Thyroid gland (tissue), 4 donors: ENCODE results near the gene CIDEA. TPM values are rescaled to one million over a fixed set of nuclear protein-coding genes. Genes with fewer than 3 reads are reported as not detected.
"Not testable (repeated sequence)": the region's sequence is repeated elsewhere in the genome, so short reads cannot be mapped to it uniquely, and the experiment has no call there.

Experiments
- DNase-seq, 2 donors: peaks; one replicate each; pipeline ENCODE4 v3.0.0-alpha.2; 2019
- H3K27ac ChIP-seq, 3 donors: fragments of 200-600 bp; sonication (generic); 1 replicate in 2 of 3; 2 replicates in 1 of 3; pipeline ENCODE4 v1.5.1; 2016 to 2019; ENCODE audit warnings: mild to moderate bottlenecking in 1 of 3, moderate library complexity in 1 of 3
- H3K27me3 ChIP-seq: fragments of 200-600 bp; sonication (generic); one replicate; pipeline ENCODE4 v1.5.1; 2019
- H3K36me3 ChIP-seq, 2 donors: fragments of 200-600 bp; sonication (generic); one replicate each; pipeline ENCODE4 v1.5.1; 2016 to 2019
- H3K4me1 ChIP-seq, 2 donors: fragments of 200-600 bp; sonication (generic); one replicate each; pipeline ENCODE4 v1.5.1; 2017 to 2019
- H3K4me3 ChIP-seq, 3 donors: fragments of 200-600 bp; sonication (generic); replicated peaks in 1 of 3; 1 replicate in 2 of 3; 2 replicates in 1 of 3; pipeline ENCODE4 v1.5.1; 2016; ENCODE audit warnings: mild to moderate bottlenecking in 1 of 3
- H3K9me3 ChIP-seq: fragments of 200-600 bp; sonication (generic); one replicate; pipeline ENCODE4 v1.5.1; 2017
- POLR2A ChIP-seq, 2 donors: fragments of 450-650 bp; IDR thresholded peaks; one replicate each; pipeline ENCODE4 v1.6.1; 2017; ENCODE audit warnings: antibody characterized with exemption in 2 of 2, mild to moderate bottlenecking in 2 of 2, moderate library complexity in 1 of 2
- WGBS, 2 donors: methylation state at CpG; one replicate each; pipeline ENCODE4 v1.1.5; 2017; 5-methylcytosine and 5-hydroxymethylcytosine counted together
- intact Hi-C: fragments of 100-400 bp; cut with DNase I; formaldehyde crosslinking; loops from one replicate; pipeline ENCODE4 v1.15.1; 2023
- total RNA-seq, 4 donors: library from RNA; depleted of rRNA; stranded (reverse); fragments of >200 nt; gene quantifications; one replicate each; pipeline ENCODE4 v1.2.3, GENCODE V29; 2016
- TF ChIP-seq, protein P1 (sequence below), 6 experiments: fragments of 200-600 bp in 3 of 6; fragments of 450-650 bp in 3 of 6; sonication (generic) in 3 of 6; IDR thresholded peaks; one replicate each; pipeline ENCODE4 v1.5.1; 2016 to 2019; ENCODE audit warnings: antibody characterized with exemption in 6 of 6, mild to moderate bottlenecking in 2 of 6, inconsistent platforms in 1 of 6, moderate library complexity in 1 of 6

CIDEA gene, protein sequence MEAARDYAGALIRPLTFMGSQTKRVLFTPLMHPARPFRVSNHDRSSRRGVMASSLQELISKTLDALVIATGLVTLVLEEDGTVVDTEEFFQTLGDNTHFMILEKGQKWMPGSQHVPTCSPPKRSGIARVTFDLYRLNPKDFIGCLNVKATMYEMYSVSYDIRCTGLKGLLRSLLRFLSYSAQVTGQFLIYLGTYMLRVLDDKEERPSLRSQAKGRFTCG
- total RNA-seq = under 1 TPM in 1 of 4 donors, not detected in 3; 0.67 TPM

DNA sequence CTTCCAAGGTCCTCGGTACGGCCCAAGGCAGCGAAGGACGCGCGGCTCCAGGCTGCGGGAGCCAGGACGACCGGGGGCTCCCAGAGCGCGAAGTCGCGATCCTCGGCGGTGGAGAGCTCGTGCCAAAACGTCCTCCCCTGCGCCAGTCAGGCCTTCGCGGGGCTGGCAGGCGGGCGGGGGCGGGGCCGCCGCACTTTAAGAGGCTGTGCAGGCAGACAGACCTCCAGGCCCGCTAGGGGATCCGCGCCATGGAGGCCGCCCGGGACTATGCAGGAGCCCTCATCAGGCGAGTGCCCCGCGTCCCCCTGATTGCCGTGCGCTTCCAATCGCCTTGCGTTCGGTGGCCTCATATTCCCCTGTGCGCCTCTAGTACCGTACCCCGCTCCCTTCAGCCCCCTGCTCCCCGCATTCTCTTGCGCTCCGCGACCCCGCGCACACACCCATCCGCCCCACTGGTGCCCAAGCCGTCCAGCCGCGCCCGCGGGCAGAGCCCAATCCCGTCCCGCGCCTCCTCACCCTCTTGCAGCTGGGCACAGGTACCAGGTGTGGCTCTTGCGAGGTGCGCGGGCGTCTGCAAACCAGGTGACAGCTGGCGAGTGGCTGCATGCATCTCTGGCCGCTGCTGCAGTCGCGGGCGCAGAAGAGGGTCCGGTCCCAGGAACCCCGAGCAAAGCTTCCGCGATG, at the start of gene CIDEA:
CIDEA (plus strand) TSS at position 226 of the 684 bp plus-strand sequence; CDS start at position 249, 23 bp downstream.
- H3K27ac ChIP-seq = no peak within 1 kb of the TSS
- peaks cover 14 to 19% of the 10 kb centered on the region in 2 donors for H3K4me1 ChIP-seq
- no peaks in the 10 kb centered on the region for H3K36me3 ChIP-seq
- intact Hi-C loops = no loop called here
- TF ChIP-seq, protein P1, sequence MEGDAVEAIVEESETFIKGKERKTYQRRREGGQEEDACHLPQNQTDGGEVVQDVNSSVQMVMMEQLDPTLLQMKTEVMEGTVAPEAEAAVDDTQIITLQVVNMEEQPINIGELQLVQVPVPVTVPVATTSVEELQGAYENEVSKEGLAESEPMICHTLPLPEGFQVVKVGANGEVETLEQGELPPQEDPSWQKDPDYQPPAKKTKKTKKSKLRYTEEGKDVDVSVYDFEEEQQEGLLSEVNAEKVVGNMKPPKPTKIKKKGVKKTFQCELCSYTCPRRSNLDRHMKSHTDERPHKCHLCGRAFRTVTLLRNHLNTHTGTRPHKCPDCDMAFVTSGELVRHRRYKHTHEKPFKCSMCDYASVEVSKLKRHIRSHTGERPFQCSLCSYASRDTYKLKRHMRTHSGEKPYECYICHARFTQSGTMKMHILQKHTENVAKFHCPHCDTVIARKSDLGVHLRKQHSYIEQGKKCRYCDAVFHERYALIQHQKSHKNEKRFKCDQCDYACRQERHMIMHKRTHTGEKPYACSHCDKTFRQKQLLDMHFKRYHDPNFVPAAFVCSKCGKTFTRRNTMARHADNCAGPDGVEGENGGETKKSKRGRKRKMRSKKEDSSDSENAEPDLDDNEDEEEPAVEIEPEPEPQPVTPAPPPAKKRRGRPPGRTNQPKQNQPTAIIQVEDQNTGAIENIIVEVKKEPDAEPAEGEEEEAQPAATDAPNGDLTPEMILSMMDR (IDR thresholded peaks at IDR 0.05) = no peak
- TF ChIP-seq POLR2A (IDR thresholded peaks at IDR 0.05) = no peak
- peaks cover 10% of the 10 kb centered on the region for H3K27me3 ChIP-seq
- peak; percentile 20 to 43 for DNase-seq
- WGBS, 2 donors = 4 to 13% methylated on average over 16 to 36 of the region's 69 CpGs
- no peaks in the 10 kb centered on the region for H3K9me3 ChIP-seq
- peak within 1 kb of the TSS in 1 of 3 donors; percentile 27 for H3K4me3 ChIP-seq

DNA sequence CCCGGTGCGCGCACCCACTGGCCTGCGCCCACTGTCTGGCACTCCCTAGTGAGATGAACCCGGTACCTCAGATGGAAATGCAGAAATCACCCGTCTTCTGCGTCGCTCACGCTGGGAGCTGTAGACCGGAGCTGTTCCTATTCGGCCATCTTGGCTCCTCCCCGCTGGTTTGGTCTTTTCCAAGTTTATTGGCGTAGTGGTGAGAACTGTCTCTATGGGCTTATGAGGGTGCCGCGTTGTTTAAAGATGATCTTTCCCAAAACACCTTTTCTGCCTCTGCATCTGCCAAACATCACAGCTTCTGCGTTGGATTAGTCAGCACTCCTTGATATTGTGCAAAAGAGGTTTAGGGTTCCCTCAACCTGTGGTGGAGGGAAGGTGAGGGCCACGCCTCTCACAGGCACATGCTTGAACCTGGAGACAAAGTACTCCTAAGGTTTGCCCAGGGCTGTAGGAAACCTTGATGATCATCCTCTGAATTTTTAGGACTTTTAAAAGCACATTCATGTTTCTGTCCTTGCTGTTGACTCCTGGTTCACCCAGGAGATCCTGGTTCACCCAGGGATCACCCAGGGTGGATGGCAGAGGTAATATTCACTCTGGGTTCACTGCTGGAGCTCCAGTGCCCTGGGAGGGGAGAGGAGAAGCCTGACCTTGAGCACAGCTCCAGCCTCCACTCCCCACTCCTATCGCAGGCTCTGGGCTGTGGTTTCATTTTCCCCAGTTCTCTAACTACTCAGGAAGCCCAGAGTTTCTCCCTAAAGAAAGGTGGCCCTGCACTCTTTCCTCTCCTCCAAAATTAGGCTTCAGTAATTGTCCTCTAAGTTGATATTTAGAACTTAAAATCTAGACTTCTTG, 45.6 kb upstream of the CIDEA start:
- H3K27ac ChIP-seq, H3K27me3 ChIP-seq, intact Hi-C loops, DNase-seq, H3K4me3 ChIP-seq, H3K36me3 ChIP-seq, H3K9me3 ChIP-seq, H3K4me1 ChIP-seq: not testable (repeated sequence)
- 93 to 95% methylated on average over 12 to 14 of the region's 18 CpGs for WGBS, 2 donors

DNA sequence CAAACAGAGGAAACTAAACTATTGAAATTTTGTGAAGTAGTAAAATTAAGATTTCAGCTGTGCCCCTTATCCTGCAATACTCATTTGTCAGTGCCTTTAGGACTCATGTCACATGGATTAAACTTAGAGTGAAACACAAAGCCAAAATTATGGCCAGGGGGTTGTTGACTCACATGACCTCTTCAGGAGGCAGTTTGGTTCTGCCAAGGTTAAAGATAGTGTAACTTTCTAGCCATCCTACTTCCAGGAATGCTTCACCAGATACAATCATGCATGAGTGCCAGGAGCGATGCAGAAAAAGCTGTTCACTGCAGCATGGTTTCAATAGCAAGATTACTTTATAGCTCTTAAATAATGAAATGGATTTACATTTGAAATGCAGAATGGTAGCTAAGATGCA, 41.9 kb upstream of the CIDEA start:
- H3K4me3 ChIP-seq = not testable (repeated sequence)

DNA sequence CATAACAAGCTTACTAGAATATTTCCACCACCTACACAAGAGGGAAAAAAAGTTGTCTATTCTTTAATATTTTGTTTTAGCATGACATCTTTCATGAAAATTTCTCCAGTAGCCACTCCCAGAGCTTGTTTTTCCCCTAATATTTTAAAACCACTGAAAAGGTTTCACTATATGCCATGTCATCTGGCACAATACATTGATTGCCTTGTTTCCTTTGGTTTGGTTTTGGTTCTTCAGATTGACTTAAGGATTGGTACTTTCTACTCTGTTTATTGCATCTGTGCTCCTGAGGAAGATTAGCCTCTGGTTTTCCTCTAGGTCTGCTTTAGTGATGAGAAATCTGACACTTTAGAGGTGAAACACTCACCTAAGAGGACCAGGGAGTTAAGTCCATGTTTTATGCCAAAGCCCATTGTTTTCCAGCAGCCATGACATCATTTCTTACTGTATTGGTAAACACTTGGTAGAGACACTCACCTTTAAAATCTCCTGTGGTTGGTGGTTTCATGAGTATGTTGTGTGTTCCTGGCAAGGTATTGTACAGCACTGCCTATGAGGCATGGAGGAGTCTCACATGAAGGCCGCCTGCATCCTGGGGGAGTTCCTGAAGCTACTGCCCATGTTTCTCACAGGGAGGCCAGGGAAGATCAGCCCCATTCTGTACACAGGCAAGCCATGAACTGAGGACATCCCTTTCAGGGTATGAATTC, 39.7 kb upstream of the CIDEA start:
- H3K36me3 ChIP-seq, intact Hi-C loops, H3K27me3 ChIP-seq, H3K27ac ChIP-seq, H3K9me3 ChIP-seq, H3K4me3 ChIP-seq, DNase-seq, H3K4me1 ChIP-seq: not testable (repeated sequence)
- 92 to 93% methylated on average over 1 of the region's 1 CpG for WGBS, 2 donors

More for the DNA sequence above, 41.9 kb upstream of the CIDEA start:
- DNase-seq, H3K27me3 ChIP-seq, intact Hi-C loops, H3K36me3 ChIP-seq, H3K4me1 ChIP-seq, H3K27ac ChIP-seq, H3K9me3 ChIP-seq: not testable (repeated sequence)
- 43 to 67% methylated on average over 1 of the region's 1 CpG for WGBS, 2 donors

DNA sequence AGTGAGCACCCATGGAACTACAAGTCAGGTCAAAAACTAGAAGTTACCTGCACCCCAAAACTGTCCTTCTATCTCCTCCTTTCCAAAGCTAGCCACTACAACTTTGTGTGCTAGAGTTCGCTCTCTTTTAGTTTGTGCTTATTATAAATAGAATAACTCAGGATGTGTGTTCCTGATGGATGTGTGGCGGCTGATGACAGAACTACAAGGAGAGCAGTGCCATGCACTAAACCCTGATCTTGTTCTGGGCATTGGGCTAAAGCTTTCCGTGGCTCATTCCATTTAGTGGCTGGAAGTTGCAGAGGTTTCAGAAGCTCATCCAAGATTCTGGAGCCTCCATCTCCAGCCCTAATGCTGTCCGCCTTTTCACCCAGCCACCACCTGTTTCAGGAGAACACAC, 37.7 kb upstream of the CIDEA start:
- DNase-seq, intact Hi-C loops, H3K27ac ChIP-seq, H3K36me3 ChIP-seq, H3K4me1 ChIP-seq, H3K9me3 ChIP-seq, H3K4me3 ChIP-seq, H3K27me3 ChIP-seq: not testable (repeated sequence)
- WGBS, 2 donors = 97 to 98% methylated on average over 2 of the region's 4 CpGs

DNA sequence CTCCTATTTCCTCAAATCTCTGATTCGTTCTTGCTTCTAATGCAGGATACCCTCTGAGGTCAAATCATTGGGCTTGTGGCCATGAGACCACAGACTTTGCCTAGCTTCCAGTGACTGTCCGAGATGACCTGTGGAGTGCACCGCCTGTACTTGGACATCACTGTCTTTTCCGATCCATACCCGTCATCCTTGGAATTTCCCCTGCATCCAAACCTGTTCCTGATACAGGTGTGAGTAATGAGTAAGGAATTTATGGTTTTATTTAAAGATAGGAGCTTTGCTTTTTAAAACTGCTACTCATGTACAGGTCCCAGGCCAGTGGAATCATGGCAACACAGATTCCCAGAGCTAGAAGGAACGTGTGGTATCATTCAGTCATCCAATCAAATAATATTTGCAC, 35.6 kb upstream of the CIDEA start:
- H3K4me3 ChIP-seq, H3K27ac ChIP-seq, H3K27me3 ChIP-seq, intact Hi-C loops, H3K9me3 ChIP-seq, DNase-seq, H3K36me3 ChIP-seq, H3K4me1 ChIP-seq: not testable (repeated sequence)
- 72 to 86% methylated on average over 5 of the region's 6 CpGs for WGBS, 2 donors

DNA sequence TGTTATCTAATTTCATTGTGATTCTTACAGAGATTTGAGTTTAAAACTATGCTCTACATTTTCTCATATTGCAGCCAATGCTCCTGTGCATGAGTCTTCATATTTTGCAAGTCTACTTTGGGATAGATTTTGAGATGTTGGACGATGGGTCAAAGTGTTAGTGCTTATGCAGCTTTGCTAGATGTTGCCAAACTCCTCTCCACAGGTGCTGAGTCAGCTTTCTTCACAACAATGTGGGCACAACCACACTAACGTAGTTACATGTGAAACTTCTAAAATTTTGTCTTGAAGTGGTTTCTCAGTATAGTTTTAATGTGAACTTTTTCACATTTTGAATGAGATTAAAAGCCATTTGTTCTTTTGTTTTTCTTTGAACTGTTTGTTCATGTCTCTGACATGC, 32.1 kb upstream of the CIDEA start:
- H3K9me3 ChIP-seq, H3K36me3 ChIP-seq, H3K4me3 ChIP-seq, intact Hi-C loops, H3K27ac ChIP-seq, H3K4me1 ChIP-seq, H3K27me3 ChIP-seq, DNase-seq: not testable (repeated sequence)
- 0% methylated on average over 1 of the region's 2 CpGs; no CpG with 5 or more reads in 1 of the 2 donors for WGBS, 2 donors

DNA sequence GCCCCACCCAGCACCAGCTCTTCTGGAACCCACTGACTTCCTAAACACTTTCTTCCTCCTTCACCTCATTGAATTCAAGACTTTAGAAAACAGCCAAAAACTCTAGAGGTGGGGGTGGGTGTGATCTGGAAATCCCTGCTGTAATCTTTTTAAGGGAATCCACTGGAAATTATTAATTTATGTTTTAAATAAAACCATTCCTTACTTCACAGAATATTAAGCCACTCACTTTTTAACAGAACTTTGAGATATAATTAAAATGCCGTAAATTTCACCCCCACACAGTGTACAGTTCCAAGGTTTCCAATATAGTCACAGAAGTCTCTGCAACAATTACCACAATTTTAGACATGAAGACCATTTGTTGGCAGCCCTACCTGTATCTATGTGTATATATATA, 30.8 kb upstream of the CIDEA start:
- DNase-seq, H3K27ac ChIP-seq, H3K4me1 ChIP-seq, H3K9me3 ChIP-seq, H3K27me3 ChIP-seq, H3K36me3 ChIP-seq, H3K4me3 ChIP-seq, intact Hi-C loops: not testable (repeated sequence)
- 90 to 94% methylated on average over 1 of the region's 1 CpG for WGBS, 2 donors

DNA sequence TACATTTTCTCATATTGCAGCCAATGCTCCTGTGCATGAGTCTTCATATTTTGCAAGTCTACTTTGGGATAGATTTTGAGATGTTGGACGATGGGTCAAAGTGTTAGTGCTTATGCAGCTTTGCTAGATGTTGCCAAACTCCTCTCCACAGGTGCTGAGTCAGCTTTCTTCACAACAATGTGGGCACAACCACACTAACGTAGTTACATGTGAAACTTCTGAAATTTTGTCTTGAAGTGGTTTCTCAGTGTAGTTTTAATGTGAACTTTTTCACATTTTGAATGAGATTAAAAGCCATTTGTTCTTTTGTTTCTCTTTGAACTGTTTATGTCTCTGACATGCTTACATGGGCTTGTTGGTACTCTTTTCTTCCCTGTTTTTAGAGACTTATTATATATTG, 27.4 kb upstream of the CIDEA start:
- H3K4me3 ChIP-seq, H3K27ac ChIP-seq, H3K36me3 ChIP-seq, H3K9me3 ChIP-seq, intact Hi-C loops, H3K27me3 ChIP-seq, H3K4me1 ChIP-seq, DNase-seq: not testable (repeated sequence)
- WGBS, 2 donors = 10 to 33% methylated on average over 1 of the region's 2 CpGs

DNA sequence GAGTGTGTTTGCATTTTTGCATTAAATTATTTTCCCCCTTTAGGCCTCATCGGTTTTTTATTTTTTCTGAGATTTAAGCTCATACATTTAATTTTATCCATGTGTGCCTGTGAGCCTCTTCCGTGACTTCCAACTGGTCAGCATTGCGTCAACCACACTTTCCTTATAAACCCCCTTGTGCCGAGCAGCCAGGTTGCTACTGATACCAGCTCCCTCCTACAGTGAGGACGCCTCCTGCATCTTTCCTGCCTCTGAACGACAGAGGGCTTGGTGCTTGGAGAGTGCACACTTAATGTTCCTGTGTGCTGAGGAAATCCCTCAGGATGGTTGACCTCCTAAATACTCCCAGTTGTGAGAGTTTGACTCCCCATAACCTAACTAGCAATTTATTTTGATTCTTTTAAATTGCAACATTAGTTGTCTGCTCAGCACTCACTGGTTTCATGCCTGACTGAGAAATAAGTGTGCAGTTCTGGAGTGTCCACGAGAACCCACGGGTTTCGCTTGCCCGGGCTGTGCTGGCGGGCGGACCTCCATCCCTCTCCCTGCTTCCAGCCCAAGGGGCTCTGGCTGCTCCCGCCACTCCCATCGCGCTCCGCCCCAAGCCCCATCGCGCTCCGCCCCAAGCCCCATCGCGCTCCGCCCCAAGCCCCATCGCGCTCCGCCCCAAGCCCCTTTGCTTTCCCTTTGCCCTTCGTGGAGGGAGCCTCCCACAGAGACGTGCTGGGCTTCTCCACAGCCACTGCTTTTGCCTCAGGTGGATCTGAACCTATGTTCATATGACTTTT, 26.6 kb upstream of the CIDEA start:
- peak in 1 of 2 donors; percentile 16 for DNase-seq
- intact Hi-C loops, H3K36me3 ChIP-seq, H3K4me3 ChIP-seq, H3K4me1 ChIP-seq, H3K27me3 ChIP-seq, H3K9me3 ChIP-seq, H3K27ac ChIP-seq: not testable (repeated sequence)
- 47 to 68% methylated on average over 6 to 16 of the region's 27 CpGs for WGBS, 2 donors
